ENCODE data around the gene RAB29. TPM values are rescaled to one million over a fixed set of nuclear protein-coding genes. Genes with fewer than 3 reads are reported as not detected.

The RAB29 gene
- total and polyA plus RNA-seq, 11 donors: 6.5 to 26.0 (median 15.1) TPM

- peak in 3 of 4 donors; percentile 4 to 18 (median 11) for ATAC-seq
- Histone ChIP-seq H3K36me3 (peaks cover 0 to 24% (median 12%) of the 10 kb centered on the region in 9 donors), H3K27me3 (no peaks in the 10 kb centered on the region), H3K4me3 (peak overlapping the region; percentile 63 to 95 (median 80)), H3K4me1 (peaks cover 0 to 57% (median 32%) of the 10 kb centered on the region in 12 donors), H3K27ac (peak overlapping the region; percentile 81 to 97 (median 92)), H3K9me3 (no peaks in the 10 kb centered on the region)
- peak in 2 of 5 donors; percentile 37 to 53 for DNase-seq
- intact Hi-C loops (cut with DNase I): loop anchor here in 8 of 10 donors (2.0 to 5.0 kb wide), 7 partner anchors 38 to 165 kb away; partner anchors contain the start of genes PM20D1 (in 2 of the 8) and NUCKS1 (in 1 of the 8)
- TF ChIP-seq CTCF (IDR thresholded peaks at IDR 0.05) (no peak), POLR2A (IDR thresholded peaks at IDR 0.05) (no peak)
- WGBS, 4 donors: 0 to 2% (median 0%) methylated on average over 4 to 16 of the region's 16 CpGs
Measured at GRCh38 chr1:205812271-205812877, 37.1 kb upstream of the RAB29 start.

- Histone ChIP-seq H3K4me1 (peaks cover 0 to 64% (median 34%) of the 10 kb centered on the region in 12 donors), H3K27me3 (no peaks in the 10 kb centered on the region), H3K27ac (peak overlapping the region; percentile 81 to 97 (median 92)), H3K36me3 (peaks cover 0 to 26% (median 12%) of the 10 kb centered on the region in 9 donors), H3K9me3 (no peaks in the 10 kb centered on the region), H3K4me3 (peak overlapping the region; percentile 63 to 95 (median 80))
- DNase-seq: peak; percentile 67 to 86 (median 75)
- ATAC-seq: peak; percentile 56 to 75 (median 66)
- TF ChIP-seq POLR2A (IDR thresholded peaks at IDR 0.05): peak in 1 of 2 donors; percentile 38
- TF ChIP-seq CTCF (IDR thresholded peaks at IDR 0.05): no peak
- intact Hi-C loops (cut with DNase I): loop anchor here in 8 of 10 donors (2.0 to 5.0 kb wide), 9 partner anchors 39 to 166 kb away; partner anchors contain the start of genes PM20D1 (in 2 of the 8) and NUCKS1 (in 1 of the 8)
- 19 to 29% (median 23%) methylated on average over 5 of the region's 5 CpGs for WGBS, 4 donors
Measured at GRCh38 chr1:205811660-205812059, 36.4 kb upstream of the RAB29 start.

GRCh38 chr1:205810448-205811157, 35.3 kb upstream of the RAB29 start:
- no peak for TF ChIP-seq POLR2A (IDR thresholded peaks at IDR 0.05)
- TF ChIP-seq CTCF (IDR thresholded peaks at IDR 0.05): peak in 1 of 12 donors; percentile 24
- H3K27me3 ChIP-seq: no peaks in the 10 kb centered on the region
- ATAC-seq (no peak), DNase-seq (no peak)
- peaks cover 0 to 74% (median 45%) of the 10 kb centered on the region in 12 donors for H3K4me1 ChIP-seq
- H3K9me3 ChIP-seq: no peaks in the 10 kb centered on the region
- H3K27ac ChIP-seq: peak overlapping the region; percentile 33 to 97 (median 92)
- WGBS, 4 donors: 51 to 62% (median 56%) methylated on average over 12 of the region's 12 CpGs
- peaks cover 0 to 34% (median 12%) of the 10 kb centered on the region in 9 donors for H3K36me3 ChIP-seq
- peak overlapping the region; percentile 11 to 95 (median 78) for H3K4me3 ChIP-seq
- intact Hi-C loops (cut with DNase I): loop anchor here in 8 of 10 donors (2.0 to 5.0 kb wide), 8 partner anchors 42 to 167 kb away; partner anchors contain the start of genes NUCKS1 (in 1 of the 8) and PM20D1 (in 1 of the 8)

Data from heart left ventricle (tissue), 16 donors.